ENCODE results near the gene DNHD1. TPM values are rescaled to one million over a fixed set of nuclear protein-coding genes. Genes with fewer than 3 reads are reported as not detected.

Gene DNHD1
- total RNA-seq, 4 donors from 2014 or later: 17.2 to 27.3 (median 21.0) TPM

DNA sequence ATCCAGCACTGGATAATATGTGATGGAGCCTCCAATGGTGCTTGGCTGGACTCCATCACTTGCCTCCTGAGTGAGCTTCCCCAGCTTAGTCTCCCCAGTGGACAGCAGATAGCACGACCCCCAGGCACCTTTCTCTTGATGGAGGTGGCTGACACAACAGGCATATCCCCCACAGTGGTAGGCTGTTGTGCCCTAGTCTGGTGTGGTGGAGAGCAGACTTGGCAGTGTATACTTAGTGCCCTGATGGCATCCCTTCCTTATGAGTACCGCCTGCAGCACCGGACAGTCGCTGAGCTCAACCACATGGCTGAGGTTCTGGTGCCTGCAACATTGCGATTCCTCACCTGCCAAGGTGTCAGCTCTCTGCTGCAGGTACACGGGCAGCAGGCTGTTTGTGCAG lies 50.1 kb downstream of the DNHD1 start:
- DNase-seq (ENCODE audit: low spot score in 2 of 2): peak in 1 of 2 donors; percentile 4
- TF ChIP-seq, protein P1, sequence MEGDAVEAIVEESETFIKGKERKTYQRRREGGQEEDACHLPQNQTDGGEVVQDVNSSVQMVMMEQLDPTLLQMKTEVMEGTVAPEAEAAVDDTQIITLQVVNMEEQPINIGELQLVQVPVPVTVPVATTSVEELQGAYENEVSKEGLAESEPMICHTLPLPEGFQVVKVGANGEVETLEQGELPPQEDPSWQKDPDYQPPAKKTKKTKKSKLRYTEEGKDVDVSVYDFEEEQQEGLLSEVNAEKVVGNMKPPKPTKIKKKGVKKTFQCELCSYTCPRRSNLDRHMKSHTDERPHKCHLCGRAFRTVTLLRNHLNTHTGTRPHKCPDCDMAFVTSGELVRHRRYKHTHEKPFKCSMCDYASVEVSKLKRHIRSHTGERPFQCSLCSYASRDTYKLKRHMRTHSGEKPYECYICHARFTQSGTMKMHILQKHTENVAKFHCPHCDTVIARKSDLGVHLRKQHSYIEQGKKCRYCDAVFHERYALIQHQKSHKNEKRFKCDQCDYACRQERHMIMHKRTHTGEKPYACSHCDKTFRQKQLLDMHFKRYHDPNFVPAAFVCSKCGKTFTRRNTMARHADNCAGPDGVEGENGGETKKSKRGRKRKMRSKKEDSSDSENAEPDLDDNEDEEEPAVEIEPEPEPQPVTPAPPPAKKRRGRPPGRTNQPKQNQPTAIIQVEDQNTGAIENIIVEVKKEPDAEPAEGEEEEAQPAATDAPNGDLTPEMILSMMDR (IDR thresholded peaks at IDR 0.05): no peak
- TF ChIP-seq POLR2A (IDR thresholded peaks at IDR 0.05) (no peak), EP300 (IDR thresholded peaks at IDR 0.05) (no peak)
- Histone ChIP-seq H3K9me3 (no peaks in the 10 kb centered on the region), H3K36me3 (peaks cover 0 to 48% (median 0%) of the 10 kb centered on the region in 3 donors), H3K4me1 (no peaks in the 10 kb centered on the region), H3K4me3 (no peak overlapping the region), H3K27me3 (no peaks in the 10 kb centered on the region), H3K27ac (no peak overlapping the region)
- WGBS, 2 donors: 93 to 96% methylated on average over 5 to 6 of the region's 6 CpGs

DNA sequence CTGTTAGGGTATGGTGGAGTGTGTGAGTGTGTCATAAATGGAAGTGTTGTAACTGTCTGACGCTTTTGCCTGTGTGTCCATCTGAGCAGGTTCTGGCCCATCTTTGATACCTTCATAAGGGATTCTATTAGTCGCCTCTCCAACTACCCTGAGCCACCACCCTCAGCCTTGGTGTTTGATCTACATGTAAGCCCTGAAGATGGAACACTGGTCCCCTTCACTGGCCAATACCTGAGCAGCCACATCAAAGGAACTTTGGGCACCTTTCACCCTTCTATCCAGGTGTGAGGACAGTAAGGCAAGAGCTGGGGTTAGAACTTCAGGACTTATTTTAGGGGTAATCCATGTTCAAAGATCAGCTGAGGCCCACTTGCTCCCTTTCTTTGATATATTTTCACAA lies 51.0 kb downstream of the DNHD1 start:
- Histone ChIP-seq H3K27ac (no peak overlapping the region), H3K9me3 (no peaks in the 10 kb centered on the region), H3K4me3 (no peak overlapping the region), H3K27me3 (no peaks in the 10 kb centered on the region), H3K4me1 (no peaks in the 10 kb centered on the region), H3K36me3 (peaks cover 0 to 48% (median 0%) of the 10 kb centered on the region in 3 donors)
- WGBS, 2 donors: 85 to 93% methylated on average over 2 of the region's 2 CpGs
- DNase-seq (ENCODE audit: low spot score in 2 of 2): no peak
- TF ChIP-seq POLR2A (IDR thresholded peaks at IDR 0.05) (no peak), EP300 (IDR thresholded peaks at IDR 0.05) (no peak)
- TF ChIP-seq, protein P1 (IDR thresholded peaks at IDR 0.05): no peak

DNA sequence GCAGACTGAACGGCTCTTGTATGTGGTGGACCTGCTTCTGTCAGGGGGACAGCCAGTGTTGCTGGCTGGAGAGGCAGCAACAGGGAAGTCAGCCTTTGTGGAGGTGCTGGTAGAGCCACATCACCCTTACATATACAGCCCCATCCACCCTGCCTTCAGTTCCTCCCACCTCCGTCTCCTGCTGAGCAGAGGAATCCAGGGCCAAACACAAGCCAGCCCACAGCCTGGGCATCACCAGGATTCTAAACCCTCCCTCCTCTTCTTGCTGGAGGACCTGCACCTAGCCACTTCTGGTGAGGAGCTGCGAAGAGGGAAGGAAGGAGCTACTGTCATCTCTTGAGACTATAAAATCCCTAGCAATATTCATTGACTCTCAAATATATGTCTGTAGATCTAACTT lies 51.6 kb downstream of the DNHD1 start:
- Histone ChIP-seq H3K4me3 (no peak overlapping the region), H3K4me1 (no peaks in the 10 kb centered on the region), H3K27ac (no peak overlapping the region), H3K36me3 (peaks cover 0 to 48% (median 0%) of the 10 kb centered on the region in 3 donors), H3K9me3 (no peaks in the 10 kb centered on the region), H3K27me3 (no peaks in the 10 kb centered on the region)
- WGBS, 2 donors: 85 to 86% methylated on average over 3 of the region's 3 CpGs
- no peak for TF ChIP-seq POLR2A (IDR thresholded peaks at IDR 0.05)
- TF ChIP-seq EP300 (IDR thresholded peaks at IDR 0.05): no peak
- no peak for DNase-seq (ENCODE audit: low spot score in 2 of 2)

DNA sequence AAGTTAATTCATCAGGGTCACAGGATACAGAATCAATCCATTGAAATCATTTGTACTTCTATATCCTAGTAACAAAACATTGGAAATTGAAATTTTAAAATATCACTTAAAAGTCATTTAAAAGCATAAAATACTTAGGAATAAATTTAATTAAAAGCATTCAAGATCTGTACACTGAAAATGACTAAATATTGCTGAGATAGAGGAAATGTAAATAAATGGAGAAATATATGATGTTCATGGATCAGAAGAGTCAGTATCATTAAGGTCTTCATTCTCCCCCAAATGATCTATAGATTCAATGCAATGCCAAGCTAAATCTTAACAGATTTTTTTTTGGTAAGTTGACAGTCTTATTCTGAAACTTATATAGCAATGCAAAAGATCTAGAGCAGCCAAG lies 56.6 kb downstream of the DNHD1 start:
- no peaks in the 10 kb centered on the region for H3K4me1 ChIP-seq
- no peak overlapping the region for H3K27ac ChIP-seq
- H3K36me3 ChIP-seq: peaks cover 0 to 22% (median 0%) of the 10 kb centered on the region in 3 donors
- TF ChIP-seq POLR2A (IDR thresholded peaks at IDR 0.05) (no peak), EP300 (IDR thresholded peaks at IDR 0.05) (no peak)
- TF ChIP-seq, protein P1 (IDR thresholded peaks at IDR 0.05): no peak
- no peaks in the 10 kb centered on the region for H3K9me3 ChIP-seq
- no peak for DNase-seq (ENCODE audit: low spot score in 2 of 2)
- no peak overlapping the region for H3K4me3 ChIP-seq
- no peaks in the 10 kb centered on the region for H3K27me3 ChIP-seq

DNA sequence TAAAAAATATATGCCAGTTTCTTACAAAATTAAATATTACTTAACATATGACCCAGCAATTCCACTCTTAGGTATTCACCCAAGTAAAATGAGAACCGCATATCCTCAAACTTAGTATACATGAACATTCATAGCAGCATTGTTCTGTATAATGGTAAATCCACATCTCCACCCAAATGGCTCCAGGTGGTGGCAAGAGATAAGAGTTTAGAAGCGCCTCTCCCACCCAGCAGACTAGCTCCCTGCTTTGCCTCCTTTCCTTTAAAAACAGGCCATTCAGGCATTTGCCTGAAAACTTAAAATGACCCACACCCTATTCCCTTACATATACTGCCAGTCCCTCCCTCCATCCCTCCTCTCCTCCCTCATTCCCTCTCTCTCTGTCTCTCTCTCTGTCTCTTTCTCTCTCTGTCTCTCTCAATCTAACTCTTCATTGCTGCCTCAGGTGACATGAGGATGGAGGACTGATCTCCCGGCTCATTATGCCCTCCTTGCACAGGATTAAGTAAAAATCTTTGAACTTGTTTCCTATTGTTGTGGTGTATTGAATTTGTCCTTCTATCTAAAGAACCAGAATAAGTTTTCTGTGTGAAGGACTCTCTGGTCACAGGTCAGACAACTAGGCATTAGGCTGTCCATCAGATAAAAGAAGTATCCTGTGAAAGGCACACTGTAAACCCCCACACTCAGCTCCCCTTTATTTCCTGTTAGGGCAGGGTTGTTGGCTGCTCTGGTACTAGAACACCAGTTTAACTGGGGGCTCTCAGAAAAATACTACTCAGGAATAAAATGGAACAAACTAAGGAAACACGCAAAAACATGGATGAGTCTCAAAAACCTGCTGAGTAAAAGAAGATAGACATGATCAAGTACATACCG lies 58.0 kb downstream of the DNHD1 start:
- H3K27me3 ChIP-seq: no peaks in the 10 kb centered on the region
- H3K27ac ChIP-seq: no peak overlapping the region
- no peak overlapping the region for H3K4me3 ChIP-seq
- 85 to 89% methylated on average over 5 of the region's 5 CpGs for WGBS, 2 donors
- H3K36me3 ChIP-seq: peaks cover 0 to 33% (median 0%) of the 10 kb centered on the region in 3 donors
- no peaks in the 10 kb centered on the region for H3K9me3 ChIP-seq
- DNase-seq (ENCODE audit: low spot score in 2 of 2): no peak
- TF ChIP-seq, protein P1 (IDR thresholded peaks at IDR 0.05): no peak
- TF ChIP-seq POLR2A (IDR thresholded peaks at IDR 0.05): no peak
- TF ChIP-seq EP300 (IDR thresholded peaks at IDR 0.05): no peak
- no peaks in the 10 kb centered on the region for H3K4me1 ChIP-seq
